Lower leg skin (tissue), 3 donors: ENCODE data around the gene MAN1C1.

Source experiments
- CTCF ChIP-seq, 3 donors: fragments of 450-650 bp; IDR thresholded peaks; one replicate each; pipeline ENCODE4 v1.5.1; 2016; ENCODE audit warnings: antibody characterized with exemption in 3 of 3, mild to moderate bottlenecking in 3 of 3, moderate library complexity in 2 of 3
- POLR2A ChIP-seq, 2 donors: fragments of 450-650 bp; IDR thresholded peaks; one replicate each; pipeline ENCODE4 v1.6.1; 2016 to 2017; ENCODE audit warnings: antibody characterized with exemption in 2 of 2, mild to moderate bottlenecking in 1 of 2, moderate library complexity in 1 of 2

GRCh38 chr1:25744636-25745425, 128.2 kb downstream of the MAN1C1 start:
- TF ChIP-seq CTCF (IDR thresholded peaks at IDR 0.05) (no peak), POLR2A (IDR thresholded peaks at IDR 0.05) (no peak)
